ENCODE measurements around the gene NEIL3. TPM values are rescaled to one million over a fixed set of nuclear protein-coding genes. Genes with fewer than 3 reads are reported as not detected.
A peak's percentile ranks its signal among the peaks of the same experiment; 100 is the strongest.

NEIL3 gene
- polyA plus RNA-seq, 1 donor (not counting 4 experiments of a cell fraction or from before 2014, with no cell fraction given) = 7.6 TPM

DNA sequence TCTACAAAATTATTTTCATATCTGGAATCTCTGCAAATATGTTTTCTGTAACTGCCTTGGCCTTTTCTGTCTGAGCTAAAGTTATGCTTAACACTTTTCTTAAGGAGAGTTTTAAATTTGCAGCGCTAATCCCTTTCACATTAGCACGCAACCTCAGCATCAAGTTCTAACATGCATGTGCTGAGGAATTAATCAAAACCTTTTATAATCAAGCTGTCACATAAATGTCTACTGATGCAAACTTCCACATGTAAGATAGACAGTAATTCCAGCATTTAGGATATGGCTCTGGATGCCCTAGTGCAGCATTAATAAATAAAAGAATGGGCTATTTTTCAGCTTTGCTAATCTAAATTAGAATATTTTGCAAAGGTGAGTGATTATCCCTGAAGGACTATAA lies 17.5 kb upstream of the NEIL3 start:
- no peaks in the 10 kb centered on the region for H3K9me1 ChIP-seq (ENCODE audit: control insufficient read depth, extremely low read depth, insufficient read depth, low read length)
- no peak overlapping the region for H3K9ac ChIP-seq (ENCODE audit: control insufficient read depth, extremely low read depth, insufficient read depth, low read length)
- H3K4me1 ChIP-seq (ENCODE audit: control insufficient read depth, extremely low read depth, insufficient read depth, low read length) = peaks cover 18% of the 10 kb centered on the region
- no peak overlapping the region for H3K27ac ChIP-seq (ENCODE audit: control insufficient read depth, insufficient read depth, low read length)
- TF ChIP-seq, protein P1, sequence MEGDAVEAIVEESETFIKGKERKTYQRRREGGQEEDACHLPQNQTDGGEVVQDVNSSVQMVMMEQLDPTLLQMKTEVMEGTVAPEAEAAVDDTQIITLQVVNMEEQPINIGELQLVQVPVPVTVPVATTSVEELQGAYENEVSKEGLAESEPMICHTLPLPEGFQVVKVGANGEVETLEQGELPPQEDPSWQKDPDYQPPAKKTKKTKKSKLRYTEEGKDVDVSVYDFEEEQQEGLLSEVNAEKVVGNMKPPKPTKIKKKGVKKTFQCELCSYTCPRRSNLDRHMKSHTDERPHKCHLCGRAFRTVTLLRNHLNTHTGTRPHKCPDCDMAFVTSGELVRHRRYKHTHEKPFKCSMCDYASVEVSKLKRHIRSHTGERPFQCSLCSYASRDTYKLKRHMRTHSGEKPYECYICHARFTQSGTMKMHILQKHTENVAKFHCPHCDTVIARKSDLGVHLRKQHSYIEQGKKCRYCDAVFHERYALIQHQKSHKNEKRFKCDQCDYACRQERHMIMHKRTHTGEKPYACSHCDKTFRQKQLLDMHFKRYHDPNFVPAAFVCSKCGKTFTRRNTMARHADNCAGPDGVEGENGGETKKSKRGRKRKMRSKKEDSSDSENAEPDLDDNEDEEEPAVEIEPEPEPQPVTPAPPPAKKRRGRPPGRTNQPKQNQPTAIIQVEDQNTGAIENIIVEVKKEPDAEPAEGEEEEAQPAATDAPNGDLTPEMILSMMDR (optimal IDR thresholded peaks at IDR 0.05 in 1 of 3, IDR thresholded peaks at IDR 0.05 in 1 of 3, conservative IDR thresholded peaks at IDR 0.05 in 1 of 3; ENCODE audit: extremely low read depth in 1 of 3, insufficient read depth in 2 of 3, low read length in 3 of 3) = no peak
- TF ChIP-seq EZH2 (IDR thresholded peaks at IDR 0.05; ENCODE audit: low read length) = no peak
- H3K36me3 ChIP-seq (ENCODE audit: control insufficient read depth in 2 of 2, extremely low read depth in 1 of 2, insufficient read depth in 2 of 2, low read length in 2 of 2) = no peaks in the 10 kb centered on the region
- peak; percentile 51 for FAIRE-seq
- H3K9me3 ChIP-seq (ENCODE audit: control insufficient read depth, low read depth, low read length) = no peaks in the 10 kb centered on the region
- H3K79me2 ChIP-seq (ENCODE audit: control insufficient read depth, insufficient read depth, low read length) = no peaks in the 10 kb centered on the region
- H4K20me1 ChIP-seq (ENCODE audit: control insufficient read depth, extremely low read depth, insufficient read depth, low read length) = no peaks in the 10 kb centered on the region
- H3K4me2 ChIP-seq (ENCODE audit: control insufficient read depth, extremely low read depth, insufficient read depth, low read depth, low read length) = peak overlapping the region; percentile 49
- no peaks in the 10 kb centered on the region for H3K27me3 ChIP-seq (ENCODE audit: control insufficient read depth, extremely low read depth, insufficient read depth, low read length)
- no peak for DNase-seq (ENCODE audit: low read depth, low spot score)
- no peak overlapping the region for H2AFZ ChIP-seq (ENCODE audit: control insufficient read depth, low read length)
- dilution Hi-C loops (cut with MboI; ENCODE audit: extremely low pct_ligation_motif_present, low sequenced_read_pairs) = no loop called here
- no peak overlapping the region for H3K4me3 ChIP-seq (ENCODE audit: control insufficient read depth in 2 of 3, extremely low read depth in 1 of 3, insufficient read depth in 2 of 3, low read depth in 1 of 3, low read length in 3 of 3)

DNA sequence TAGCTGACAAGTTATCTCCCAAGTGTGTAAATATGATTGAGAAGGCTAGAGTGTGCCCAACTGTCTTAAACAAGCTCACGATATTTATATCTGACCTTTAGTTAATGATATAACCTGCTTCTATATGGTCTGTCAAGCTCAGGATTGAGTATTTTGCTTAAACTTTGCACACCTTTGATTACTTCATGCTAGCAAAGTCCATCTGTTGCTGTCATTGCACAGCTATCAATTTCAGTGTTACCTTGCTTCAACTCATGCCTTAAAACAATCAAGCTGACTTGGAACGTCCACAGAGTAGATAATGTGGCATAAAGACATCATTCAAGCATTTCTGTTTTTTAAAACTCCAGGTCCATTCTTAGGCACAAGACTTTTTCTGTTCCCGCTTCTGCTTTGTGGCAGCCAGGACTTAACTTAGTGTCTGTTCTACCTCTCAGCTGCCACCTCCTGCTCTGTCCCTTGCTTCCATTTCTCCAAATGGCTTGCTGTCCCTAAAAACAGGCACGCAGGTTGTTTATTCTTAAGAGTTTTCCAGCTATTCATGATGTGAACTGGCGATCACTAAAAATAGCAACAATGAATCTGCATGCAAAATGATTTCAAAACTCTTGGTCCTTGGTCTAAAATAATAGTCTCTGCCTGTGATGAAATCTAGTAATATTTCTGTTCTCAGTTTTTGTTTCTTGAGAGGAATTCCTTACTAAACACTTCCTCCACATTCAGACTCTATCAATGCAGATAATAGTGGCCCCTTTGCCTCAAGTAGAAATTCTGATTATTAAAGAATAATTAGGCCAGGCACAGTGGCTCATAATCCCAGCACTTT lies 16.3 kb upstream of the NEIL3 start:
- no peaks in the 10 kb centered on the region for H3K27me3 ChIP-seq (ENCODE audit: control insufficient read depth, extremely low read depth, insufficient read depth, low read length)
- H3K9ac ChIP-seq (ENCODE audit: control insufficient read depth, extremely low read depth, insufficient read depth, low read length) = no peak overlapping the region
- TF ChIP-seq EZH2 (IDR thresholded peaks at IDR 0.05; ENCODE audit: low read length) = no peak
- TF ChIP-seq, protein P1 (optimal IDR thresholded peaks at IDR 0.05 in 1 of 3, IDR thresholded peaks at IDR 0.05 in 1 of 3, conservative IDR thresholded peaks at IDR 0.05 in 1 of 3; ENCODE audit: extremely low read depth in 1 of 3, insufficient read depth in 2 of 3, low read length in 3 of 3) = no peak
- H3K4me2 ChIP-seq (ENCODE audit: control insufficient read depth, extremely low read depth, insufficient read depth, low read depth, low read length) = no peak overlapping the region
- no peak overlapping the region for H3K27ac ChIP-seq (ENCODE audit: control insufficient read depth, insufficient read depth, low read length)
- no peak for DNase-seq (ENCODE audit: low read depth, low spot score)
- no peaks in the 10 kb centered on the region for H3K36me3 ChIP-seq (ENCODE audit: control insufficient read depth in 2 of 2, extremely low read depth in 1 of 2, insufficient read depth in 2 of 2, low read length in 2 of 2)
- dilution Hi-C loops (cut with MboI; ENCODE audit: extremely low pct_ligation_motif_present, low sequenced_read_pairs) = no loop called here
- no peak for FAIRE-seq
- H3K9me3 ChIP-seq (ENCODE audit: control insufficient read depth, low read depth, low read length) = no peaks in the 10 kb centered on the region
- H3K79me2 ChIP-seq (ENCODE audit: control insufficient read depth, insufficient read depth, low read length) = no peaks in the 10 kb centered on the region
- no peaks in the 10 kb centered on the region for H3K9me1 ChIP-seq (ENCODE audit: control insufficient read depth, extremely low read depth, insufficient read depth, low read length)
- H3K4me3 ChIP-seq (ENCODE audit: control insufficient read depth in 2 of 3, extremely low read depth in 1 of 3, insufficient read depth in 2 of 3, low read depth in 1 of 3, low read length in 3 of 3) = no peak overlapping the region
- peaks cover 16% of the 10 kb centered on the region for H3K4me1 ChIP-seq (ENCODE audit: control insufficient read depth, extremely low read depth, insufficient read depth, low read length)
- H2AFZ ChIP-seq (ENCODE audit: control insufficient read depth, low read length) = no peak overlapping the region
- no peaks in the 10 kb centered on the region for H4K20me1 ChIP-seq (ENCODE audit: control insufficient read depth, extremely low read depth, insufficient read depth, low read length)

All from keratinocyte (primary cell).